HCT116 (cell line): Measurements from ENCODE around the gene SH3PXD2A. TPM values are rescaled to one million over a fixed set of nuclear protein-coding genes. Genes with fewer than 3 reads are reported as not detected.

ENCODE experiments used
- ATAC-seq: fragments of 200-7000 bp; cut with Tn5 transposase; 2 replicates; pipeline ENCODE4 v1.9.1; 2020; ENCODE audit warnings: mild to moderate bottlenecking, moderate library complexity
- BruUV-seq: library from RNA; stranded (reverse); fragments of 400-500 nt; replicated peaks from 2 replicates; lab custom pipeline; 2021; lab: Mats Ljungman, UMichigan
- CTCF ChIA-PET: fragments of 300-600 bp; sonication (Branson Sonifier 250); formaldehyde crosslinking; loops from one replicate; lab custom pipeline; 2021; ENCODE audit warnings: antibody characterized with exemption; lab: Charles Lee
- POLR2A ChIA-PET: fragments of 300-600, 350-600 bp; sonication (Branson Sonifier 250); formaldehyde crosslinking; loops from one replicate; lab custom pipeline; 2021; ENCODE audit warnings: antibody characterized with exemption; lab: Charles Lee
- RAD21 ChIA-PET, 2 experiments: fragments of 300-600 bp; sonication (Branson Sonifier 250); formaldehyde crosslinking; loops; one replicate each; lab custom pipeline; 2023; ENCODE audit warnings: low total read pairs in 2 of 2; ENCODE audit not compliant: uncharacterized antibody in 2 of 2, unreplicated experiment in 2 of 2, low non-redundant PET in 1 of 2; lab: Charles Lee
- DNase-seq: peaks from one replicate; pipeline ENCODE4 v3.0.0-alpha.2; 2010; ENCODE audit warnings: low read depth, low spot score
- H2AFZ ChIP-seq: fragments of 200-600 bp; shearing (Covaris generic), sonication (generic); 2 replicates; pipeline ENCODE4 v1.6.1; 2017; ENCODE audit warnings: low read depth, mixed run types, mixed read lengths, antibody characterized with exemption, low read length; ENCODE audit not compliant: poor library complexity, severe bottlenecking
- H3K27ac ChIP-seq: 2 replicates; pipeline ENCODE4 v1.5.1; 2012; ENCODE audit warnings: low read depth, low read length
- H3K27me3 ChIP-seq: fragments of 200-600 bp; sonication (generic); 2 replicates; pipeline ENCODE4 v1.6.1; 2016; ENCODE audit warnings: mixed run types, low read length, mixed read lengths; ENCODE audit not compliant: insufficient read depth
- H3K36me3 ChIP-seq, 2 experiments: fragments of 200-500 bp in 1 of 2; fragments of 200-600 bp in 1 of 2; sonication (Bioruptor generic) in 1 of 2; sonication (generic) in 1 of 2; 2 replicates each; pipeline versions ENCODE4 v1.5.1 to v1.6.1; 2014 to 2016; ENCODE audit warnings: low read length in 2 of 2, inconsistent platforms in 1 of 2, mixed read lengths in 1 of 2, mixed run types in 1 of 2; ENCODE audit not compliant: insufficient read depth in 2 of 2, control insufficient read depth in 1 of 2
- H3K4me1 ChIP-seq, 2 experiments: fragments of 200-600 bp in 1 of 2; sonication (generic) in 1 of 2; 2 replicates each; pipeline versions ENCODE4 v1.5.1 to v1.6.1; 2012 to 2017; ENCODE audit warnings: low read length in 2 of 2, inconsistent platforms in 1 of 2, mild to moderate bottlenecking in 1 of 2, mixed read lengths in 1 of 2, mixed run types in 1 of 2, moderate library complexity in 1 of 2; ENCODE audit not compliant: insufficient read depth in 2 of 2, control insufficient read depth in 1 of 2
- H3K4me2 ChIP-seq: fragments of 200-600 bp; sonication (generic); 2 replicates; pipeline ENCODE4 v1.6.1; 2017; ENCODE audit warnings: mixed run types, low read length, mixed read lengths
- H3K4me3 ChIP-seq, 2 experiments: fragments of 200-600 bp in 1 of 2; sonication (generic) in 1 of 2; replicated peaks in 1 of 2; 2 replicates each; pipeline ENCODE4 v1.5.1; 2011 to 2016; ENCODE audit warnings: low read length in 2 of 2, control low read depth in 1 of 2, low read depth in 1 of 2, mild to moderate bottlenecking in 1 of 2, mixed read lengths in 1 of 2, mixed run types in 1 of 2
- H3K79me2 ChIP-seq: fragments of 200-600 bp; sonication (generic); 2 replicates; pipeline ENCODE4 v1.6.1; 2017; ENCODE audit warnings: mild to moderate bottlenecking, mixed run types, low read length, moderate library complexity, mixed read lengths; ENCODE audit not compliant: insufficient read depth
- H3K9ac ChIP-seq: fragments of 200-600 bp; sonication (generic); 2 replicates; pipeline ENCODE4 v1.6.1; 2016; ENCODE audit warnings: low read length, mixed read lengths
- H3K9me2 ChIP-seq: fragments of 200-600 bp; sonication (generic), shearing (Covaris generic); 2 replicates; pipeline ENCODE4 v1.6.1; 2017; ENCODE audit warnings: mixed run types, mild to moderate bottlenecking, moderate library complexity; ENCODE audit not compliant: insufficient read depth
- H3K9me3 ChIP-seq, 2 experiments: fragments of 200-500 bp in 1 of 2; fragments of 200-600 bp in 1 of 2; sonication (Bioruptor generic) in 1 of 2; sonication (generic) in 1 of 2; 2 replicates each; pipeline ENCODE4 v1.6.1; 2014 to 2017; ENCODE audit warnings: low read length in 2 of 2, mixed read lengths in 2 of 2, inconsistent platforms in 1 of 2, low read depth in 1 of 2, mild to moderate bottlenecking in 1 of 2, mixed run types in 1 of 2, moderate library complexity in 1 of 2; ENCODE audit not compliant: control insufficient read depth in 1 of 2, insufficient read depth in 1 of 2
- H4K20me1 ChIP-seq: fragments of 200-600 bp; sonication (generic), shearing (Covaris generic); 2 replicates; pipeline ENCODE4 v1.6.1; 2017; ENCODE audit warnings: mixed run types, mild to moderate bottlenecking, moderate library complexity; ENCODE audit not compliant: insufficient read depth
- EZH2 ChIP-seq: fragments of 200-600 bp; sonication (generic); IDR thresholded peaks from 2 replicates; pipeline ENCODE4 v1.6.1; 2017; ENCODE audit warnings: antibody characterized with exemption, mixed run types
- EZH2phosphoT487 ChIP-seq: fragments of 200-600 bp; IDR thresholded peaks from 2 replicates; pipeline ENCODE4 v1.6.1; 2018; ENCODE audit warnings: antibody characterized with exemption, borderline replicate concordance
- SIN3A ChIP-seq: IDR thresholded peaks from 2 replicates; pipeline ENCODE4 v1.6.1; 2012; ENCODE audit warnings: low read depth
- ZFX ChIP-seq: fragments of 450-650 bp; IDR thresholded peaks from 2 replicates; pipeline ENCODE4 v1.6.1; 2017
- ZNF274 ChIP-seq: fragments of 200-500 bp; sonication (Bioruptor generic); IDR thresholded peaks from 2 replicates; pipeline ENCODE4 v1.6.1; 2014; ENCODE audit warnings: mild to moderate bottlenecking, low read depth, low read length, inconsistent platforms
- intact Hi-C: fragments of 100-400 bp; cut with micrococcal nuclease; formaldehyde crosslinking; loops from 2 replicates; pipeline ENCODE4 v1.10.0; 2022
- total RNA-seq: library from RNA; stranded (reverse); gene quantifications from one replicate; pipeline ENCODE4 v1.2.1, GENCODE V29; 2021; ENCODE audit not compliant: unreplicated experiment
- TF ChIP-seq, protein P1 (sequence below): IDR thresholded peaks from 2 replicates; pipeline ENCODE4 v1.6.1; 2012
- TF ChIP-seq, protein P2 (sequence below): IDR thresholded peaks from 2 replicates; pipeline ENCODE4 v1.6.1; 2011; ENCODE audit warnings: mild to moderate bottlenecking, low read length, moderate library complexity; ENCODE audit not compliant: insufficient replicate concordance; ENCODE audit errors: extremely low read depth

The SH3PXD2A gene
- total RNA-seq, 1 experiment from 2014 or later = 8.7 TPM

DNA sequence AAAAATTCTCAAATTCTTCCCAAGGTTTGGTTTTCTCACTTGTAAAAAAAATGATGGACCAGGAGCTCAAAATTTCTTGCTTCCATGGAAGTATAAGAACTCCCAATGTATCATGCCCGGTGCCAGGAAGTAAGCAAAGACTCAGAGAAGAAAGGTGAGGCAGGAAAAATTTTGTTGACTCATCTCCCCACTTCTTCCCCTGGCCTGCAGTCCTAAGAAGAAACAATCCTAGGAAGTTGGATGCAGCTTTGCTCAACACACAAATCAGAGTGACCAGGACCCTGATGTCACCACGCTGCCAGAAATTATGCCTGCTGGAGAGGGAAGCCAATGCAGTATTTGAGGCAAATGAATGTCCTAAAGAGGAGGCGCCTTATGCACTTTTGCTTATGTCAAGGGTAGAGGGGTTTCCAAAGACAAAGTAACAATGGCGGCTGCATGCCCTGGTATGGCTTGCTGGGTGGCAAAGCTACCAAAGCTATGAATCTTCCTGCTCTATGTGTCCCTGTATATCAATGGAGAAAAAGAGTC lies 198.2 kb downstream of the SH3PXD2A start (continued):
- no peak for TF ChIP-seq EZH2
- TF ChIP-seq ZNF274 = no peak
- TF ChIP-seq ZFX = no peak

DNA sequence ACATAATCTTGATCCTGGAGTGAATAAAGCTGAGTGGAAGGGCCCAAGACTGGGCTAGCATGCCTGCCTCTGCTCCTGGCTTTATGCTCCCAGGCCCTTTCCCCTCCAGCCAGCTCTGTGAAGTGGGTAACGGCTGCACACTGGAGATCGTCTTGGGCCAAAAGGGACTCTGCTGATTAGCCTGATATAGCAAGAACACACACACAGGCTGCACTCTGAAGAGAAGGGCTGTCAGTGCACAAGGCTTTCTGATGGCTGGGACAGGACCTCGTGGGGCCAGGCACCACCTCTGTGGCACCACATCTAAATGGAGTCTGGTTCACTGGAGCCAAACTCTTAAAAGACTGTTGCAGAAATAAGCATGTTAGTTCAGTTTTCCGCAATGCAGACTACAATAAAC lies 200.5 kb downstream of the SH3PXD2A start:
- Histone ChIP-seq H3K4me2 (no peak overlapping the region), H3K9me2 (no peaks in the 10 kb centered on the region), H2AFZ (no peak overlapping the region), H3K4me1 (no peaks in the 10 kb centered on the region), H3K79me2 (no peaks in the 10 kb centered on the region), H3K27me3 (no peaks in the 10 kb centered on the region), H3K27ac (no peak overlapping the region), H3K9me3 (no peaks in the 10 kb centered on the region), H3K9ac (no peak overlapping the region), H4K20me1 (no peaks in the 10 kb centered on the region), H3K36me3 (no peaks in the 10 kb centered on the region), H3K4me3 (no peak overlapping the region)
- intact Hi-C loops = no loop called here
- no TSS peak for BruUV-seq
- RAD21 ChIA-PET = no interaction called here
- ATAC-seq (no peak), DNase-seq (no peak)
- CTCF ChIA-PET = no interaction called here
- POLR2A ChIA-PET = no interaction called here
- TF ChIP-seq SIN3A (no peak), EZH2phosphoT487 (no peak), ZNF274 (no peak), EZH2 (no peak)
- TF ChIP-seq, protein P1, sequence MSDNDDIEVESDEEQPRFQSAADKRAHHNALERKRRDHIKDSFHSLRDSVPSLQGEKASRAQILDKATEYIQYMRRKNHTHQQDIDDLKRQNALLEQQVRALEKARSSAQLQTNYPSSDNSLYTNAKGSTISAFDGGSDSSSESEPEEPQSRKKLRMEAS = no peak
- TF ChIP-seq, protein P2, sequence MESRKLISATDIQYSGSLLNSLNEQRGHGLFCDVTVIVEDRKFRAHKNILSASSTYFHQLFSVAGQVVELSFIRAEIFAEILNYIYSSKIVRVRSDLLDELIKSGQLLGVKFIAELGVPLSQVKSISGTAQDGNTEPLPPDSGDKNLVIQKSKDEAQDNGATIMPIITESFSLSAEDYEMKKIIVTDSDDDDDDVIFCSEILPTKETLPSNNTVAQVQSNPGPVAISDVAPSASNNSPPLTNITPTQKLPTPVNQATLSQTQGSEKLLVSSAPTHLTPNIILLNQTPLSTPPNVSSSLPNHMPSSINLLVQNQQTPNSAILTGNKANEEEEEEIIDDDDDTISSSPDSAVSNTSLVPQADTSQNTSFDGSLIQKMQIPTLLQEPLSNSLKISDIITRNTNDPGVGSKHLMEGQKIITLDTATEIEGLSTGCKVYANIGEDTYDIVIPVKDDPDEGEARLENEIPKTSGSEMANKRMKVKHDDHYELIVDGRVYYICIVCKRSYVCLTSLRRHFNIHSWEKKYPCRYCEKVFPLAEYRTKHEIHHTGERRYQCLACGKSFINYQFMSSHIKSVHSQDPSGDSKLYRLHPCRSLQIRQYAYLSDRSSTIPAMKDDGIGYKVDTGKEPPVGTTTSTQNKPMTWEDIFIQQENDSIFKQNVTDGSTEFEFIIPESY = no peak
- TF ChIP-seq, all 23 proteins: peak for 0
